ENCODE data around the gene MAFB. TPM values are rescaled to one million over a fixed set of nuclear protein-coding genes. Genes with fewer than 3 reads are reported as not detected.

The MAFB gene
- total RNA-seq, 1 donor from 2014 or later, result 2.3 TPM

- no peak overlapping the region for H3K27ac Mint-ChIP-seq
- no peak for DNase-seq (ENCODE audit: low spot score)
- H3K36me3 Mint-ChIP-seq (ENCODE audit: low read depth), result no peaks in the 10 kb centered on the region
- no peak overlapping the region for H3K4me3 Mint-ChIP-seq
- H3K27me3 Mint-ChIP-seq (ENCODE audit: insufficient read depth), result no peaks in the 10 kb centered on the region
- intact Hi-C loops (cut with micrococcal nuclease), result no loop called here
- no peaks in the 10 kb centered on the region for H3K4me1 Mint-ChIP-seq (ENCODE audit: low read depth)
- no peaks in the 10 kb centered on the region for H3K9me3 Mint-ChIP-seq
These were observed 48.4 kb downstream of the MAFB start for GRCh38 chr20:40640667-40641066.

- no peaks in the 10 kb centered on the region for H3K36me3 Mint-ChIP-seq (ENCODE audit: low read depth)
- H3K27me3 Mint-ChIP-seq (ENCODE audit: insufficient read depth), result no peaks in the 10 kb centered on the region
- no peak overlapping the region for H3K27ac Mint-ChIP-seq
- no peaks in the 10 kb centered on the region for H3K4me1 Mint-ChIP-seq (ENCODE audit: low read depth)
- no peaks in the 10 kb centered on the region for H3K9me3 Mint-ChIP-seq
- DNase-seq (ENCODE audit: low spot score), result no peak
- intact Hi-C loops (cut with micrococcal nuclease), result no loop called here
- no peak overlapping the region for H3K4me3 Mint-ChIP-seq
These were observed 49.2 kb downstream of the MAFB start for GRCh38 chr20:40639676-40640355.

- DNase-seq (ENCODE audit: low spot score), result no peak
- no peaks in the 10 kb centered on the region for H3K36me3 Mint-ChIP-seq (ENCODE audit: low read depth)
- intact Hi-C loops (cut with micrococcal nuclease), result no loop called here
- no peak overlapping the region for H3K4me3 Mint-ChIP-seq
- H3K27ac Mint-ChIP-seq, result no peak overlapping the region
- no peaks in the 10 kb centered on the region for H3K27me3 Mint-ChIP-seq (ENCODE audit: insufficient read depth)
- H3K4me1 Mint-ChIP-seq (ENCODE audit: low read depth), result no peaks in the 10 kb centered on the region
- no peaks in the 10 kb centered on the region for H3K9me3 Mint-ChIP-seq
These were observed 49.9 kb downstream of the MAFB start for GRCh38 chr20:40639132-40639531.

- Mint-ChIP-seq H3K27me3 (ENCODE audit: insufficient read depth) (no peaks in the 10 kb centered on the region), H3K4me3 (no peak overlapping the region), H3K9me3 (no peaks in the 10 kb centered on the region), H3K4me1 (ENCODE audit: low read depth) (no peaks in the 10 kb centered on the region), H3K27ac (no peak overlapping the region), H3K36me3 (ENCODE audit: low read depth) (no peaks in the 10 kb centered on the region)
- no peak for DNase-seq (ENCODE audit: low spot score)
- intact Hi-C loops (cut with micrococcal nuclease), result no loop called here
These were observed 50.6 kb downstream of the MAFB start for GRCh38 chr20:40638414-40638813.

GRCh38 chr20:40637176-40637575, 51.9 kb downstream of the MAFB start:
- H3K4me1 Mint-ChIP-seq (ENCODE audit: low read depth), result no peaks in the 10 kb centered on the region
- H3K9me3 Mint-ChIP-seq, result no peaks in the 10 kb centered on the region
- no peaks in the 10 kb centered on the region for H3K36me3 Mint-ChIP-seq (ENCODE audit: low read depth)
- no peak overlapping the region for H3K27ac Mint-ChIP-seq
- intact Hi-C loops (cut with micrococcal nuclease), result no loop called here
- no peak for DNase-seq (ENCODE audit: low spot score)
- H3K27me3 Mint-ChIP-seq (ENCODE audit: insufficient read depth), result no peaks in the 10 kb centered on the region
- H3K4me3 Mint-ChIP-seq, result no peak overlapping the region

GRCh38 chr20:40636486-40636885, 52.5 kb downstream of the MAFB start:
- no peaks in the 10 kb centered on the region for H3K27me3 Mint-ChIP-seq (ENCODE audit: insufficient read depth)
- H3K9me3 Mint-ChIP-seq, result no peaks in the 10 kb centered on the region
- no peak for DNase-seq (ENCODE audit: low spot score)
- intact Hi-C loops (cut with micrococcal nuclease), result no loop called here
- H3K36me3 Mint-ChIP-seq (ENCODE audit: low read depth), result no peaks in the 10 kb centered on the region
- no peak overlapping the region for H3K4me3 Mint-ChIP-seq
- H3K4me1 Mint-ChIP-seq (ENCODE audit: low read depth), result no peaks in the 10 kb centered on the region
- H3K27ac Mint-ChIP-seq, result no peak overlapping the region

GRCh38 chr20:40635971-40636370, 53.1 kb downstream of the MAFB start:
- Mint-ChIP-seq H3K9me3 (no peaks in the 10 kb centered on the region), H3K4me1 (ENCODE audit: low read depth) (no peaks in the 10 kb centered on the region), H3K27me3 (ENCODE audit: insufficient read depth) (no peaks in the 10 kb centered on the region), H3K4me3 (no peak overlapping the region), H3K36me3 (ENCODE audit: low read depth) (no peaks in the 10 kb centered on the region), H3K27ac (no peak overlapping the region)
- no peak for DNase-seq (ENCODE audit: low spot score)
- intact Hi-C loops (cut with micrococcal nuclease), result no loop called here

Measured in activated T-helper 1 cell treated with anti-CD3 and anti-CD28 coated beads, Interleukin-12 subunit alpha, Interleukin-12 subunit beta, Interleukin-2, Interleukin-4 antibody, amounts not matched to agents 30 ng/mL and 10 ng/mL and 1 ng/mL, durations not matched to agents 14 hours and 24 hours and 36 hours (primary cell).